ENCODE data around the gene CTAGE6. TPM values are rescaled to one million over a fixed set of nuclear protein-coding genes. Genes with fewer than 3 reads are reported as not detected.
"Not testable (repeated sequence)": the region's sequence is repeated elsewhere in the genome, so short reads cannot be mapped to it uniquely, and the experiment has no call there.

Gene CTAGE6
- total RNA-seq, 1 experiment from 2014 or later = not detected

DNA sequence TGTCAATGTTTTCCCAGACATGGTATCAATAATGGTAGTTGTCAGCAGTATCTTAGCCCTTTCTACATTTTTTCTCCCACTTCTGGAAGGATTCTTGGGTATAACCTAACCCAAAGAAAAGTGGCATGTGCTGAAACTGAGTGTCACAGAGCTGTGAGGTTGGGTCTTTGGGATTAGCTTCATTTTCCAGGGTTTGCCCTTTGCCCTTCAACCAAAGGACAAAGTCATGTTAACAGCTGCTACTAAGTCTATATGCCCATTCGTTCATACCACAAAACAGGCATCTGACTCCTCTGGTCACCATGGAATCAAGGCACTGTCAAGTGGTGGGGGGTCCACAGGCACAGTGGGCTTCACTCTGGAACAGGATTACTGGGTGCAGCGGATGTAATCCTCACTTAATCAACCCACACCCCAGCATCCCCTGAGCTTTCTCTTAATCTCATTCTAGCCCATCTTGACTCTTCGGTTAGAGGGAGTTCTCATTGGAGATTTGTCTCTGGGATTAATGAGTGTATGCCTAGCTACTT lies 29.1 kb downstream of the CTAGE6 start:
- DNase-seq (ENCODE audit: low read depth, low spot score) = no peak
- in situ Hi-C loops (cut with HindIII; ENCODE audit: low pct_unique_long_range_greater_than_20kb, low sequenced_read_pairs) = no loop called here

GRCh38 chr7:143727561-143727960 lies 29.9 kb downstream of the CTAGE6 start:
- DNase-seq (ENCODE audit: low read depth, low spot score); in situ Hi-C loops (cut with HindIII; ENCODE audit: low pct_unique_long_range_greater_than_20kb, low sequenced_read_pairs): not testable (repeated sequence)

GRCh38 chr7:143726143-143726542 lies 31.4 kb downstream of the CTAGE6 start:
- in situ Hi-C loops (cut with HindIII; ENCODE audit: low pct_unique_long_range_greater_than_20kb, low sequenced_read_pairs); DNase-seq (ENCODE audit: low read depth, low spot score): not testable (repeated sequence)

GRCh38 chr7:143720335-143720734 lies 37.2 kb downstream of the CTAGE6 start:
- DNase-seq (ENCODE audit: low read depth, low spot score); in situ Hi-C loops (cut with HindIII; ENCODE audit: low pct_unique_long_range_greater_than_20kb, low sequenced_read_pairs): not testable (repeated sequence)

DNA sequence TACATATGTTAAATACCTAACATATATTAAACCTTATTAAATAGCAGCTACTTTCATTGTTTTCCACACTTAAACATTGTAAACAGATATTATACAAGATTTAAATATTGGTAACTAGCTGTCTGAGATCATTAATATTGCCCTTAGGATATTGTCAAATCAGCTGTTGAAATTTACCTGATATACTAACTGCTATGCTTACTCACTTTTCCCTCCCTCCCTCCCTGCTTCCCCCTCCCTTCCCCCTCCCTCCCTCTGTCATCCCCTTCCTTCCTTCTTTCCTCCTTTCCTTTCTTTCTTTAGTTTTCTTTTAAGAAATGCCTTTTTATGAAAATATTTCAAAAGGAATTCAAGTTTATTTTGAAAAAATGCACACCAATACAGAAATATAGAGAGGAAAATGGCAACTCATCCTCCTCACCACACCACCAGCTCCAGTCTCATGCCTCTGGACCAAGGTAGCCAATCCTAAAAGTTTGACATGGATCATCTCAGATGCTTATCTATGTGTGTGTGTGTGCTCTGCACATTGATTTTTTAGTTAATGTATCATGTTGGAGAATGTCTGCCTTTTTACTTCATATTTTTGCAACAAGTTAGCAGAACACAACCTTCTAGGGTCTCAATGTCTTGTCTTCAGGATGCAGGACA lies 41.8 kb downstream of the CTAGE6 start:
- DNase-seq (ENCODE audit: low read depth, low spot score); in situ Hi-C loops (cut with HindIII; ENCODE audit: low pct_unique_long_range_greater_than_20kb, low sequenced_read_pairs): not testable (repeated sequence)

DNA sequence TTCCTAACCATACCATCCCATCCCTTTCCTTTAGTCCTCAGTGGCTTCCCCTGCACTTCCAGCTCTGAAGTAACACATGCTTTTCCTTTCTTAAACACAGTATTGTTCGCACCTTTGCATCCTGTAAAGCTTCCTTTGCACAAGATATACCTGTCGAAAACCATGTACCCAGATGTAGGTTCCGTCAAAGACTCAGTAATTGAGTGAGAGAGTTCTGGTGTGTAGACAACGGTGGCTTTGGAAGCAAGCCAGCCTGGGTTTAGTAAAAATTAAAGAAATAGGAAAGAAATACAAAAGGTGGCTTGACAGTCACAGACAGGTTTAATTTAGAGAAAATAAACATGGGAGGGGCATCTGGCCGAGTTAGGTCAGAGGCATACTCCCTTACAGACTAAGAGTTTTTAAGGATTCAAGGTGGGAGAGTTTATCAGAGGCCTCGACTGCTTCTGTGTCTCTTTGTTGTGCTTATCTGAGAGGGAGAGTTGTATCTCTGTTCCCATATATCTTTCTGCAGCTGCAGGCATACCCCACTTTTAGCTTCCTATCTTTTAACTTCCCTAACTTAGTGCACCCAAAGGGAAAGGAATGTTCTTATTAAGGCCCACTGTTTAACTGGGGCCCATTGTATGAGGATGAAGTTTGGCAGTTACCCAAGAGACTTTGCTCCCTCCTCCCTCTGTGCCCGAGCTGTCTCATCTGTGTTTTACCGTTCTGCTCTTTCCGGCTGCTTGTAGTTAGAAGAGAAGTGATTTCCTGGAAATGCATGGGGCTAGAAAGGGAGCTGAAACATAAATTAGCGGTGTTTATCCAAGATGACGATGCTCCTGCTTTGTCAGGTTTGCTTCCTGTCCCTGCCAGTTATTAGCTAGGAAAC lies 42.7 kb downstream of the CTAGE6 start:
- DNase-seq (ENCODE audit: low read depth, low spot score); in situ Hi-C loops (cut with HindIII; ENCODE audit: low pct_unique_long_range_greater_than_20kb, low sequenced_read_pairs): not testable (repeated sequence)

- in situ Hi-C loops (cut with HindIII; ENCODE audit: low pct_unique_long_range_greater_than_20kb, low sequenced_read_pairs); DNase-seq (ENCODE audit: low read depth, low spot score): not testable (repeated sequence)
Measured at GRCh38 chr7:143712381-143712780, 45.1 kb downstream of the CTAGE6 start.

GRCh38 chr7:143711727-143712324 lies 45.7 kb downstream of the CTAGE6 start:
- DNase-seq (ENCODE audit: low read depth, low spot score); in situ Hi-C loops (cut with HindIII; ENCODE audit: low pct_unique_long_range_greater_than_20kb, low sequenced_read_pairs): not testable (repeated sequence)

- in situ Hi-C loops (cut with HindIII; ENCODE audit: low pct_unique_long_range_greater_than_20kb, low sequenced_read_pairs); DNase-seq (ENCODE audit: low read depth, low spot score): not testable (repeated sequence)
Measured at GRCh38 chr7:143709895-143710294, 47.6 kb downstream of the CTAGE6 start.

Small RNA genes within 50 kb of the gene (small RNA-seq; reads per million reads assigned to genes)
- gene RNU6-267P = 0 reads per million in 2 experiments

Other genes starting within 250 kb of the CTAGE6 start
- gene CTAGE15, start 185.9 kb downstream of the CTAGE6 start, total RNA-seq (2014; rRNA removed; shearing (Covaris generic)) = not detected in 2 replicates
- 0.19 and 0.50 TPM in 2 replicates for gene TCAF2, start 136.7 kb downstream of the CTAGE6 start, total RNA-seq (2014; rRNA removed; shearing (Covaris generic))
- 21.2 and 25.9 TPM in 2 replicates for gene TCAF1, start 144.5 kb upstream of the CTAGE6 start, total RNA-seq (2014; rRNA removed; shearing (Covaris generic))
- gene OR2F2, start 177.5 kb upstream of the CTAGE6 start, total RNA-seq (2014; rRNA removed; shearing (Covaris generic)) = not detected in 2 replicates
- not detected in 2 replicates for gene OR2F1, start 197.1 kb upstream of the CTAGE6 start, total RNA-seq (2014; rRNA removed; shearing (Covaris generic))
- not detected in 2 replicates for gene OR6B1, start 242.6 kb upstream of the CTAGE6 start, total RNA-seq (2014; rRNA removed; shearing (Covaris generic))